ENCODE results near the gene ENDOU.

Gene ENDOU

DNA sequence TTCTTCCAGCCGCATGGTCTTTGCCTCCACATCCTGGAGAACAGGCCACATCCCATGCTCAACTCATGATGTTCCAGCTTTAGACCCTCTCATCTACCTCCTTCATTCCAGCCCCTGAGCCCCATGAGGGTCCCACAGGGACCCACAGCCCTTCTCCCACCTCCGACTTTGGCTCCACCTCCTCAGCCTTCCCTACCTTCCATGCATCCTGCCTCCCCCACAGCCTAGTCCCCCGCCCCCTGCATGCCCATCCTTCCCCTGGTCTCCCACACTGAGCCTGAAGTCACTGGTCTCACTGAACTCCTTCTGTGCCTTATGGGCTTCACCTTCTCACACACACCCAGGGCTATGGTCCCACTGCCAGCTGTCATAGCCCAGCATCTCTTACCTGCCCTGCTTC is 23.6 kb upstream of the ENDOU start:
- TF ChIP-seq, protein P1, sequence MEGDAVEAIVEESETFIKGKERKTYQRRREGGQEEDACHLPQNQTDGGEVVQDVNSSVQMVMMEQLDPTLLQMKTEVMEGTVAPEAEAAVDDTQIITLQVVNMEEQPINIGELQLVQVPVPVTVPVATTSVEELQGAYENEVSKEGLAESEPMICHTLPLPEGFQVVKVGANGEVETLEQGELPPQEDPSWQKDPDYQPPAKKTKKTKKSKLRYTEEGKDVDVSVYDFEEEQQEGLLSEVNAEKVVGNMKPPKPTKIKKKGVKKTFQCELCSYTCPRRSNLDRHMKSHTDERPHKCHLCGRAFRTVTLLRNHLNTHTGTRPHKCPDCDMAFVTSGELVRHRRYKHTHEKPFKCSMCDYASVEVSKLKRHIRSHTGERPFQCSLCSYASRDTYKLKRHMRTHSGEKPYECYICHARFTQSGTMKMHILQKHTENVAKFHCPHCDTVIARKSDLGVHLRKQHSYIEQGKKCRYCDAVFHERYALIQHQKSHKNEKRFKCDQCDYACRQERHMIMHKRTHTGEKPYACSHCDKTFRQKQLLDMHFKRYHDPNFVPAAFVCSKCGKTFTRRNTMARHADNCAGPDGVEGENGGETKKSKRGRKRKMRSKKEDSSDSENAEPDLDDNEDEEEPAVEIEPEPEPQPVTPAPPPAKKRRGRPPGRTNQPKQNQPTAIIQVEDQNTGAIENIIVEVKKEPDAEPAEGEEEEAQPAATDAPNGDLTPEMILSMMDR (IDR thresholded peaks at IDR 0.05; ENCODE audit: borderline replicate concordance, control extremely low read depth, extremely low read depth, insufficient read depth, missing control alignments) = no peak
- peak; percentile 27 for DNase-seq (ENCODE audit: low spot score)
- in situ Hi-C loops (cut with MboI; ENCODE audit: low sequenced_read_pairs, unreplicated experiment) = no loop called here

DNA sequence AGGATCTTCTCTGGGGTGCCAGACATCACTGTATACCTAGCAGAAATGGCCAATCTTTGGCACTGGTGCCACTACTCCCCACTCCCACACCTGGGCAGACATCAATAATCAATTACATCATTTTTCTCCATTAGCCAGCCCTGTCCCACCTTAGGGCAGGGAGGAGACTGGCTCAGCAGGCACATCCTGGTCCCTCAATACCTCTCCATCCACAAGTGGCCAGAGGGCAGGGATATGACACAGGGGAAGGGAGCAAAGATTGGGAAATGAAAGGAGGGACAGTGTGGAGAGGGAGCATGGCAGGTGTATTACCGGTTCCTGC is 23.2 kb upstream of the ENDOU start:
- in situ Hi-C loops (cut with MboI; ENCODE audit: low sequenced_read_pairs, unreplicated experiment) = no loop called here
- TF ChIP-seq, protein P1 (IDR thresholded peaks at IDR 0.05; ENCODE audit: borderline replicate concordance, control extremely low read depth, extremely low read depth, insufficient read depth, missing control alignments) = no peak

DNA sequence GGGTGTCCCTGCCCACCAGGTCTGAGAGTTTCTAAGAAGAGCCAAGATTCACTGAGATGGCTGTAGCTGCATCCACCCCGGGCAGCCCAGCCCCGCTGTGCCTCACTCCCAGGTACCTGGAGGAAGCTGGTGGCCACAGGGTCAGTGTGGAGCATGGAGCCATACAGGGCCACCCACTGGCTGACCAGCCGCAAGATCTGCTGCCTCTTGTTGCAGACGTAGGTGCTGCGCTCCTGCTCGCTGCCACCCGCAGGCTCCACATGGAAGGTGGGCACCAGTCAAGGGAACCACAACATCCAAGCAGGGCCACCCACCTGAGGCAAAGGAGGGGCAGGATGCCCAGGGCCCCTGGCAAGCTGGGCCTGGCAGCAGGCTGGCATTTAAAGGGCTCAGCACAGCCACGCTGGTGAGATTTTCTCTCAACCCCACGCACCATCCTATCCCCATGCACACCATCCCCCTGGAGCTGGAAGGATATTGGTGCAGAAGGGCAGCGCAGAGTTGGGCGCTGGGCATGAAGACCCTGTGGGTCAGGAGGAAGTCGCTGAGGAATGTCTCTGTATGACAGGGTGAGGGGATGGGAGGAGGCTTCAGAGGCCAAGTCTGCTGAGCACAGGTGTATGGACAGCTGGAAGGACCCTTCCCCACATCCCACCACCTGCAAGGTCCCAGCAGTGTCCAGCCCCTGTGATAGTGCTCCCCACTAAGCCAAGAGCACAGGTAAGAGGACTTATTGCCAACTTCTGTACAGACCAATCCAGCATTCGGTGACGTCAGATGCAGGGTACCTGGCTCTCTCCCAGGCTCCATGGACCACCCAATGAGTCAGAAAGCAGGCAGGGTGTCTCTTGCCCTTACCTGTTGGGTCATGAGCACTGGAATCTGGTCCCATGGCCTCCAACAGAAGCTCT is 22.6 kb upstream of the ENDOU start:
- DNase-seq (ENCODE audit: low spot score) = peak; percentile 25
- in situ Hi-C loops (cut with MboI; ENCODE audit: low sequenced_read_pairs, unreplicated experiment) = no loop called here
- TF ChIP-seq, protein P1 (IDR thresholded peaks at IDR 0.05; ENCODE audit: borderline replicate concordance, control extremely low read depth, extremely low read depth, insufficient read depth, missing control alignments) = no peak

More for the DNA sequence above, 23.2 kb upstream of the ENDOU start:
- DNase-seq (ENCODE audit: low spot score) = no peak

DNA sequence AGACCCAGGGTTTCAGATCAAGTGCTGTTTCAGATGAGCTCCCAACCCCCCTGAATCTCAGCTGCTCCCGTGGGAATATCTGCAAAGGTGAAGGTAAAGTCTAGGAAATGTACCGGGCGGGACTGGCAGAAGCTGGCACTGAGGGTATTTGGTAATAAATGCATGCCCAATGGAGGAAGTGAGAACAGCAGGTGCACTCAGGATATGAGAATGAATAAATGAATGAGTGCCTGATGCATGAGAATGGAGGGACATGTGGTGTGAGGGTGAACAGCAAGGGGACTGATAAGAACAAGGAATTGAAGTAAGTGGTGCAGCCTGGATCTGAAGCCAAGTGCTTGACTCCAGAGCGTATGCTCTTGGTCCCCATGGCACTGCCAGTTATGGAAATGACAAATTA is 21.8 kb upstream of the ENDOU start:
- in situ Hi-C loops (cut with MboI; ENCODE audit: low sequenced_read_pairs, unreplicated experiment) = no loop called here
- peak; percentile 28 for DNase-seq (ENCODE audit: low spot score)
- TF ChIP-seq, protein P1 (IDR thresholded peaks at IDR 0.05; ENCODE audit: borderline replicate concordance, control extremely low read depth, extremely low read depth, insufficient read depth, missing control alignments) = no peak

DNA sequence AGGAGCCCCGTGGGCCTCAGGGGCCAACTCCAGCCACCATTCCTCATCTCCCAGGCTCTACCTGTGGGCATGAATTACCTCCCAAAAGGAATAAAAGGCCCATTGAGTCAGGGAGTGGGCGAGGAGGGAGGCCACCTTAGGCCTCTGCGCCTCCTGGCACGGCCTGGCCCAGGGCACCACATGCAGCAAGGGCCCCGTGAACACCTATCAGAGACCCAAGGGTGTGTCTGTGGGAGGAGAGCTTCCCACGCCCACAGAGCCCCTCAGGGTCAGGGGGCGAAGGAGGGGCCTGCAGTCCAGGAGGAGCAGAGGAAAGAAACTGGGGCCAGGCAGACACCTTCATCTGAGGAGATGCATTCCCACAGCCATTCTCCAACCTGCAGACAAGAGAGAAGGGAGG is 21.2 kb upstream of the ENDOU start:
- TF ChIP-seq, protein P1 (IDR thresholded peaks at IDR 0.05; ENCODE audit: borderline replicate concordance, control extremely low read depth, extremely low read depth, insufficient read depth, missing control alignments) = no peak
- peak; percentile 22 for DNase-seq (ENCODE audit: low spot score)
- in situ Hi-C loops (cut with MboI; ENCODE audit: low sequenced_read_pairs, unreplicated experiment) = no loop called here

DNA sequence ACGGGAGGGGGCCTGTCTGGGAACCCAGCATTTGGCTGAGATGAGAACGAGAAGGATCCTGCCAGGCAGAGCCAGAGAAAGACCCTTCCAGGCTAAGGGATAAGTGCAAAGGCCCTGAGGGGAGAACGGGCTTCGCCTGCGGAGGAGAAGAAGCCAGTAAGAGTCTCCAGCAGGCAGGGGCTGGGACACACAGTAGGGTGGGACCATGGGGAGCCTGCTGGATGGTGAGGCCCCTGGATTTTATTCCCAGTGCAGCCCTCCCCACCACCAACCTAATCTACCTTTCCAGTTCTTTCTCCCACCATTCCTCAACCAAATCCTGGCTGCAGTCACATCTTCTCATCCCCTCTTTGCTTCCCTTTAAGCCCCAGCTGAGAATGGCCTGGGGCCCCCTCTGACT is 20.8 kb upstream of the ENDOU start:
- peak; percentile 25 for DNase-seq (ENCODE audit: low spot score)
- TF ChIP-seq, protein P1 (IDR thresholded peaks at IDR 0.05; ENCODE audit: borderline replicate concordance, control extremely low read depth, extremely low read depth, insufficient read depth, missing control alignments) = no peak
- in situ Hi-C loops (cut with MboI; ENCODE audit: low sequenced_read_pairs, unreplicated experiment) = no loop called here

Measured in GM13976 (cell line).